ENCODE results near the gene ATP5F1B. TPM values are rescaled to one million over a fixed set of nuclear protein-coding genes. Genes with fewer than 3 reads are reported as not detected.

Gene ATP5F1B
- total RNA-seq, 1 experiment from 2014 or later, result 1,064 TPM

- no peak for TF ChIP-seq AR (CRISPR knock-in tag; IDR thresholded peaks at IDR 0.05)
Observed at GRCh38 chr12:56601503-56601902, 44.3 kb downstream of the ATP5F1B start (continued).

GRCh38 chr12:56600753-56601152 lies 45.0 kb downstream of the ATP5F1B start:
- Mint-ChIP-seq H3K9me3 (no peaks in the 10 kb centered on the region), H3K4me3 (no peak overlapping the region), H3K27ac (no peak overlapping the region), H3K27me3 (ENCODE audit: low read depth) (no peaks in the 10 kb centered on the region; the same call in 1 of the 2 replicates), H3K4me1 (peaks cover 5% of the 10 kb centered on the region), H3K36me3 (peaks cover 74% of the 10 kb centered on the region)
- DNase-seq (ENCODE audit: low spot score) (no peak), ATAC-seq (no peak)
- CTCF ChIA-PET, result interaction anchor here (1.2 to 2.8 kb wide), 4 partner anchors 23 to 125 kb away, joined by 4 to 42 read pairs (median 5); partner anchors contain the start of gene NACA
- POLR2A ChIA-PET, result no interaction called here
- TF ChIP-seq NR2C2 (CRISPR knock-in tag; IDR thresholded peaks at IDR 0.05) (no peak), USF2 (CRISPR knock-in tag; IDR thresholded peaks at IDR 0.05) (no peak), SMAD3 (CRISPR knock-in tag; IDR thresholded peaks at IDR 0.05; ENCODE audit: borderline replicate concordance) (no peak), PRRX2 (CRISPR knock-in tag; IDR thresholded peaks at IDR 0.05) (no peak), NFE2L1 (CRISPR knock-in tag; IDR thresholded peaks at IDR 0.05) (no peak), ZNF532 (CRISPR knock-in tag; IDR thresholded peaks at IDR 0.05; ENCODE audit: borderline replicate concordance) (no peak), SOX15 (CRISPR knock-in tag; IDR thresholded peaks at IDR 0.05) (no peak), NR1H2 (CRISPR knock-in tag; IDR thresholded peaks at IDR 0.05) (no peak), ZNF396 (CRISPR knock-in tag; IDR thresholded peaks at IDR 0.05; ENCODE audit: borderline replicate concordance) (no peak), MXD4 (CRISPR knock-in tag; IDR thresholded peaks at IDR 0.05; ENCODE audit: borderline replicate concordance) (no peak), ESRRA (CRISPR knock-in tag; IDR thresholded peaks at IDR 0.05; ENCODE audit: borderline replicate concordance) (no peak), OVOL2 (CRISPR knock-in tag; IDR thresholded peaks at IDR 0.05; ENCODE audit: borderline replicate concordance) (no peak), TCF7 (CRISPR knock-in tag; IDR thresholded peaks at IDR 0.05; ENCODE audit: low read depth) (no peak), MLX (CRISPR knock-in tag; IDR thresholded peaks at IDR 0.05) (no peak), ZNF416 (CRISPR knock-in tag; IDR thresholded peaks at IDR 0.05) (no peak), CREB1 (CRISPR knock-in tag; IDR thresholded peaks at IDR 0.05) (no peak), FOXP4 (CRISPR knock-in tag; IDR thresholded peaks at IDR 0.05) (no peak)
